HG03095 (cell line): Measurements from ENCODE around the gene DIPK1B.

Experiments used
- ATAC-seq: cut with Tn5 transposase; IDR thresholded peaks from one replicate; pipeline ENCODE4 v1.9.1; 2021; ENCODE audit warnings: moderate library complexity; ENCODE audit not compliant: unreplicated experiment

Gene DIPK1B

GRCh38 chr9:136733611-136734010, 21.2 kb downstream of the DIPK1B start:
- no peak for ATAC-seq

GRCh38 chr9:136734837-136735496, 22.6 kb downstream of the DIPK1B start:
- ATAC-seq: no peak

DNA sequence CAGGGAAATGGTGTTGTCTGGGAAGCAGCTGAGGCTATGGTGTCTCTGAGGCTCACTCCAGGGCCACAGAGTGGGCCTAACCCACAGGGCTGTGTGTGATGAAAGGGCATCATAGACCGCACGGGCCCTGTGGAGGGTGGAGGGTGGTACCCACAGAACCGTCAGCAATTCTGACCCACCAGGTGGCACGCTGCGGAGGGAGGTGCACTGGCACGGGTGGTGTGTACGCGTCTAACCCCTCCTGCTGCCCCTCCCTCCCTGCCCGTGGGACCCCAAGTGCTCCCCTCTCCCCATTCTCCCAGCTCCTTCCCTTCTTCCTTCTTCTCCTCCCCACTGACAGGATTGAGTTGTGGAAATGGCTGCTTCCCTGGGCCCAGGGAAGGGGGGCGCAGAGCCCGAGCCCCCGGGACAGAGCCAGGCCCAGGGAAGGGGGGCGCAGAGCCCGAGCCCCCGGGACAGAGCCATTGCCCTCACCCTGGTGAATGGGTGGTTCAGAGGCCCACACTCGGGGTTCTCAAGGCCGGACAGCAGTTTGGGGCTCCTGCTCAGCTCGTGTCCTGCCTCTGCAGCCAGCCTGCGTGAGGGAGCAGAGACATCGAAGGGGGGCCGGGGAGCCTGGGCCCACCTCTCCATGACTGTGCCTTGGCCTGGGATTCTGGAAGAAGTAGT, 23.6 kb downstream of the DIPK1B start:
- ATAC-seq: no peak

DNA sequence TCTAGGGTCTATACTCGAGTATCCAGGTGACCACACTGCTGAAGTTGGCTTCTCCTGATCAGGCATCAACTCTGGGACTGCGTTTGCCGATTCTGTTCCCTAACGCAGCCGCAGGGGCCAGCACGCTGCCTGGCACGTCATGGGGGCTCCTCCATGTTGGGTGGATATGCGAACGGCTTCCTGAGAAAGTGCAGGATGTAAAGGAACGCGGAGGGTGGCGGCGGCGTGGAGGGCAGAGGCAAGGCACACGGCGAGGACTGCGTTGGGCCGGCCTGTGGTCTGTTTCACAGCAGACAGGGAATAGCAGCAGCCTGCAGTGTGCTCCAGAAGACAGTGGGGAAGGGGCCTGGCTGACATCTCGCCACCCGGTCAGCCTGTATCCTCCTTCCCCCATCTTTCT, 26.6 kb downstream of the DIPK1B start:
- no peak for ATAC-seq

- no peak for ATAC-seq
Observed at GRCh38 chr9:136739509-136739908, 27.1 kb downstream of the DIPK1B start.

DNA sequence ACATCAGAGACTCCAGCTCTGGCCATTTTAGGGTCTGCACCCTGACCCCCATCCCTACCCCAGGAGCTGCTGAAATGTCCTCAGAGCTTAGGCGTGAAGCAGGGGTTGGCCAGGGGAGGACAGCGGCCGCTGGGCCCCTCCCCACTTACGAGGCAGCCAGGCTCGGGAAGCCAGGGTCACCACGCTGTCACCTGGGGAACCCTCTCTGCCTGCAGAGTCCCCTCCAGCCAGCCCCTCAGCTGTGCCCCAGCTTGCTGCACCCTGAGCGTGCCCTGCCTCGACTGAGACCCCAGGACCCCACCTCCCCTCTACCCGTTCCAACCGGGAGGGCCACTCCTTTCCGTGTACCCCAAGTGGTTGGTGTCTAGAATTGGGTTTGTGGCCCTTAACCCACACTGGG, 27.7 kb downstream of the DIPK1B start:
- no peak for ATAC-seq

- no peak for ATAC-seq
Observed at GRCh38 chr9:136740491-136740890, 28.1 kb downstream of the DIPK1B start.

- no peak for ATAC-seq
Observed at GRCh38 chr9:136740971-136741882, 28.9 kb downstream of the DIPK1B start.

DNA sequence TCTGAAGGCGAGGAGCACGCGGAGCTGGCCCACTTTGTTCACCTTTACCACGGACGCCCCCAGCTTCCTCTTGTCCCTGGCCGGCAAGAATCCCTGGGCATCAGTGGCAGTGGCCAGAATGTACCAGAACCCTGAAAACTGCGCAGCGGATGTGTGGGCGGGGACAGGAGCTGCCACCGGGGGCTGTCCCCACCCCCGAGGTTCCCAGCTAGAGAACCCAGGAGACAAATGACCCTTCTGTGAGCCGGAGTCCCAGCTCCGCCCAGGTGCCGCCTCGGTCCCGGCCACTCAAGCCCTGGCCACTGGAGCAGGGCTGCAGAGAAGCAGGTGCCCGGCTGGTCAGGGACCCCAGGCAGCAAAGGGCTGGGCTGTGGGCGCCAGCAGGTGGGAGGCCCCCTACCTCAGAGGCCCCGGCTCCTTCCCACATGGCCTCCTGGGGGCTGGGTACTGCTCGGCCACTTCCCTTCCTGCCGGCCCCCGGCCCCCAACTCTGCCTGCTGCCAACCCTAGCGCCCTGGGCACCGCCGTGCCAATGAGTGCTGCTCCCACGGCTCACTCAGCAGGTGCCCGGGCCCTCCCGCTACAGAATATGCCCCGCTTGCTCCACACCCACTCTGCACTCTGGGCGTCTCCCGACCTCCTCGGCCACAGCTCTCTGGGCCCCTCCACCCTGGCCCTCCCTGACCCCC, 29.7 kb downstream of the DIPK1B start:
- no peak for ATAC-seq

- no peak for ATAC-seq
Observed at GRCh38 chr9:136742591-136743391, 30.4 kb downstream of the DIPK1B start, which contains the start of gene LCN10. LCN10 (minus strand) TSS chr9:136742940; CDS start chr9:136742903, 37 bp downstream.

DNA sequence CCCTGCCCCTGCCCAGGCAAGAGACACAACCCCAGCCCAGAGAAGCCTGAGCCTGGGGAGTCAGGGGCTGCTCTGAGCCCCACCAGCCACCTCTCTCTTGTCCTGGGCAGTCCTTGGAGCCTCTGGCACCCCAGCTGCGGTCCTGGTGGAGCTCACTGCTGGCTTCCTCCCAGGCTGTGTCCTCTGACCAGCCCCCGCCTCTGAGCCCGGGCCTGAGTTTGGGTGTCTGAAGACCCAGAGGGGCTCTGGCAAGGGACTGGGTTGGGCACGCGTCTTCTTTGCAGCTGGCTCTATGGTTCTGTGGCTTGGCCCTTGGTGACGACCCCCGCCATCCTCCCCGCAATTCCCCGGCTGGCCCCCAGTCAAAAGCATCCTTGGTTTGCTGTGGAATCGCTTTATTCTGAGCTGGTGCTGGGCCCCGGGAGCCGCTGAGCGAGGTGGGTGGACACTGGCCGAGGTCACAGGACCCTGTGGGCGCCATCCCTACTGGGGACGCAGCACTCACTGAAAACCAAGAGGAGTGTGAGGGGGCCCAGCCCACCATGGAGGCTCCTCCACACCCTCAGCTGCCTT, 31.4 kb downstream of the DIPK1B start:
- no peak for ATAC-seq

DNA sequence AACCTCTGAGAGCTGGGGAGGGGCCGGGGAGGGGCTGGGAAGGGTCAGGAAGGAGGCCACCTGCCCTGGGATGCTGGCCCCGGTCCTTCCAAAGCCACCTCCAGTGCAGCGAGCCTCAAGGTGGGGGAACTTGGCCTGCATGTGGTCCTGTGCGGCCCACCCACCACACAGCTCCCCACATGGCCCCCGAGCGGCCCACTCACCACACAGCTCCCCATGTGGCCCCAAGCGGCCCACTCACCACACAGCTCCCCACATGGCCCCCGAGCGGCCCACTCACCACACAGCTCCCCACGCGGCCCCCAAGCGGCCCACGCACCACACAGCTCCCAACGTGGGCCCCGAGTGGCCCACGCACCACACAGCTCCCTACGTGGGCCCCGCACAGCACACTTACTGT, 32.4 kb downstream of the DIPK1B start:
- ATAC-seq: no peak

GRCh38 chr9:136745389-136746154, 33.2 kb downstream of the DIPK1B start:
- ATAC-seq: no peak

DNA sequence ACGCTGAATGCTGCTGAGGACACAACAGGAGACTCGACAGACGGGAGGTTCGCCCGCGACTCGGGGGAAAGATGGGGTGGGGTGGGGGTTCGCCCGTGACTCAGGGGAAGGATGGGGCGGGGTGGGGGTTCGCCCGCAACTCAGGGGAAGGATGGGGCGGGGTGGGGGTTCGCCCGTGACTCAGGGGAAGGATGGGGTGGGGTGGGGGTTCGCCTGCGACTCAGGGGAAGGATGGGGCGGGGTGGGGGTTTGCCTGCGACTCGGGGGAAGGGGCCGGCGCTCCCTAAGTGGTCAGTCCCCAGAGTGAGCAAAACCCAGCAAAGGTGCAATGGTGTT, 33.8 kb downstream of the DIPK1B start:
- ATAC-seq: no peak

DNA sequence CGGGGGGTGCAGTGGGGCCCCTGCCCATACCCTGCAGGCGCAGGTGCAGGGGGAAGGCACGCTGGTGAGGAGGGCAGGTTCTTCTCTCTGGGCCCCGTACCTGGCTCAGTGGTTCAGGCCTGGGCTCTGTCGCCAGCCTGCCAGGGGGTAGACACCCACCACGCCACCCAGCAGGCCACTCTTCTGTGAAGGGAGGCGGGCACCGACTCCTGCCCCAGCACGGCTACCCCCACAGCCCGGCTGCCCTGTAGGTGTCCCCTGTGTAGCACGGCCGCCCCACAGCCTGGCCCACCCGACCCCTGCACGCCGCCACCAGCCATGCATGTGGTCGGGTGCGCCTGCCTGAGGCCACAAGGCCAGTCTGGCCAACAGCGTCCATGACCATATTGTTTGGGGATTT, 34.2 kb downstream of the DIPK1B start:
- no peak for ATAC-seq

GRCh38 chr9:136747161-136748060, 35.0 kb downstream of the DIPK1B start:
- no peak for ATAC-seq

GRCh38 chr9:136748201-136748600, 35.8 kb downstream of the DIPK1B start, which contains the start of gene LCN6:
LCN6 (minus strand) TSS chr9:136748525; CDS start chr9:136748483, 42 bp downstream.
- ATAC-seq: no peak
